Suppressor macrophage (primary cell): ENCODE results near the gene C2orf92.
A peak's percentile ranks its signal among the peaks of the same experiment; 100 is the strongest.
"Not testable (repeated sequence)": the region's sequence is repeated elsewhere in the genome, so short reads cannot be mapped to it uniquely, and the experiment has no call there.

Source experiments
- DNase-seq, 4 experiments: peaks; one replicate each; pipeline ENCODE4 v3.0.0-alpha.2; 2020 to 2022

The C2orf92 gene

DNA sequence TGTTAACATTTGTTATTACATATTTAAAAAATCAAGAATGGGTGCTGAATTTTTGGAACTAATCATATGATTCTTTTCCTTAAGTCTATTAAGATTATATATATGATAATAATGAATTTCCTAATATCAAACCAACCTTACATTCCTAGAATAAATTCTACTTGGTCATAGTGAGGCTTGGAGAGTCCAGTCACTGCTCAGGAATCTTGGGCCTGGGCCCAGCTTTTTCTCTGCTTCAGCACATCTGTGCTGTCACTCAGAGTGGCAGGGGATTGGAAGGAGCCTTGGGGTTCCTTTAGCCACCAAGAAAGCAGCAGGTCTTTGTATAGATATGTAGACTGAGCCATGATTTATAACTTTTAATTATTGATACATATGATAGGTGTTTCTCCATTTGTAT lies 24.0 kb downstream of the C2orf92 start:
- DNase-seq, result no peak

GRCh38 chr2:97695744-97696143 lies 26.2 kb downstream of the C2orf92 start:
- no peak for DNase-seq

GRCh38 chr2:97697252-97698235 lies 28.0 kb downstream of the C2orf92 start:
- DNase-seq, result peak; percentile 90 to 96 (median 94)

DNA sequence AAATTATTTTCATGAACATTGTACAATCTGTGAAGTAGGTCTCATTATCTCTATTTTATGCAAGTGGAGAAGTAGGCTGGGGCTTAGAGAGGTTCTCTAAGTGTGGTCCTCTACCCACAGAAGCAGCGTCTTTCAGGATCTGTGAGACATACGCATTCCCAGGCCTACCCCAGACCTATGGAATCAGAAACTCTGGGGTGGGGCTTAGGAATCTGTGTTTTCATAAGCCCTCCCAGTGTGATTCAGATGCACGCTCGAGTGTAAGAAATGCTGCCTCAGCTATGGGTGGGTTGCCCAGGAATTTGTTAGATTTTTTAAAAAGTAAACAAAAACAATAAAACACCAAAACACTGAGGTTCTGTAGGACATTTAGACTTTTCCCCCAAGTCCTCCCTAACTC lies 29.0 kb downstream of the C2orf92 start:
- no peak for DNase-seq

- DNase-seq, result peak; percentile 78 to 86 (median 81)
These were observed 30.4 kb downstream of the C2orf92 start for GRCh38 chr2:97699765-97700444.

DNA sequence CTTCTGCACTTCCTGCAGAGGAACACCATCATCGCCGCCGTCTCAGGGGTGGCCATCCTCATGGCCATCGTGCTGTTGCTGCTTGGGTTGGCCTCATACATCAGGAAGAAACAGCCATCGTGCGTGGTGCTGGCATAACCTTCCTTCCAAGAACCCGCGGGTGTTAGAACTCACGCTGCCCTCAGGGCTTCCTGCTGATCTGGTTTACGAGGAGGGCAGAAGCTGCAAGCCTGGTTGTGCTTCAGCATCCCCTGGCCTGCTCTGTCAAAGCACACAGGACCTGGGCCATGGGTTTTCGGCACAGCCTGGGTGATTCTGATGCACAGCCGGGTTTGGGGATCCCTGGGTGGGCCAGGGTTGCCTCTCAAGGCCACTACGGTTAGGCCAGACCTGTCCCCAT lies 31.7 kb downstream of the C2orf92 start:
- DNase-seq, result no peak

- no peak for DNase-seq
These were observed 32.4 kb downstream of the C2orf92 start for GRCh38 chr2:97701851-97702465.

DNA sequence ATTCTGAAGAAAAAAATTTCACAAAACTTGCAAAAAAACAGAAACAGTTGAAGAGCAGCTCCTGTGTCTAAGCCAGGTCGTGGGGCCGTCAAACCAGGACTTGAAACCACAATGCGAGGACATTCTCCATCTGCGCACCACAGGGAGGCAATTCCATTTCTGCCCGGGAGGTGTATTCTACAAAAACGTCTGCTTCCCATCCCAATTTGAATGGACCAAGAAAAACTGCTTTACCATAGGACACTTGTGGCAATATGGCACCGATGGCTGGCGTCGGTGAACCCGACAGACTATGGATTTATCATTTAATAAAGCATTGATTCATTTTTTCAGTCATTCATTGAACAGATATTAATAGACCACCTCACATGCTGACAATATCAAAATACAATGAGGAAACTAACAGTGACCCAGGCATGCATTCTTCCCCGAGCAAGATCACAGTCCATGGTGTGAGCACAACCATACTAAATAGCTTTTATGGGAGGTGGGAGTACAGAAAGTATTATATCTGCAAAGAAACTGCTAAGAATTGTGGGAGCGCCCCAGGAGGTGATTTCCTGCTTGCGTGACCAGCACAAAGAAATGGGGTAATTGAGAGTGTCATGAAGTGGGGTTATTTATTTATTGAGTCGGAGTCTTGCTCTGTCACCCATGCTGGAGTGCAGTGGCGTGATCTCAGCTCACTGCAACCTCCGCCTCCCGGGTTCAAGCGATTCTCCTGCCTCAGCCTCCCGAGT lies 33.4 kb downstream of the C2orf92 start:
- no peak for DNase-seq

- peak in 2 of 4 experiments; percentile 48 to 63 for DNase-seq
These were observed 34.2 kb downstream of the C2orf92 start for GRCh38 chr2:97703741-97704140.

- no peak for DNase-seq
These were observed 35.5 kb downstream of the C2orf92 start for GRCh38 chr2:97704989-97705388.

GRCh38 chr2:97706112-97706511 lies 36.6 kb downstream of the C2orf92 start:
- DNase-seq, result no peak

GRCh38 chr2:97706708-97707345 lies 37.3 kb downstream of the C2orf92 start:
- DNase-seq, result no peak

DNA sequence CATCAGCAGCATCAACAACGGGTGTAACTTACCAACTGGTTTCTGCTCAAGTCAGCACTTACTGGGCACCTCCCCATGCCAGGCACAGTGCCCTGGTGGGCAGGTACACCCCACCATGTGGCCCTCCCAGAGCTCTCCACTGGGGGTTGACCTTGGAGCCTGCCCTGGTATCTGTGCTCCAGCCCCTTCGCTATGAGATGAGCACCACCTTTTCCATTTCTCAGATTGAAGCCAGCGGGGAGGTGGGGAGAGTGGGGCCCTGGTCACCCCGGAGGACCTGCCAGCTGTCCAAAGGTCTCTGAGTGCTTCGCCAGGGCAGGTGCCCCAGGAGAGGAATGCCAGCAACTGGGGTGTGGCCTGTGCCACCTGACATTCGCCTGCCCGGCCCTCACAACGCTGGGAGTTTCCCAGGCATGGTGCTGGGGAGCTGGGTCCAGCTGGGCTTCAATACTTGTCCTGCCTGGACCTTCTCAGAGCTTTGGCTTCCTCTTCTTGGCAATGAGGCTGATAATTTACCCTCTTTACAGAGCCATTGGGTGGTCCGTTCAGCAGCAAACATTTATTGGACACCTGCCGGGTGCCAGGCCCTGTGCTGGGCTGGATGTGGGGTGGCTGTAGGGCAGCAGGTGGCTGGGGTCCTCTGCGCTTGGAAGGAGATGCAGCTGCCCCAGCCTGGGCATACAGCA lies 38.0 kb downstream of the C2orf92 start:
- no peak for DNase-seq

- no peak for DNase-seq
These were observed 38.5 kb downstream of the C2orf92 start for GRCh38 chr2:97708048-97708380.

- no peak for DNase-seq
These were observed 39.1 kb downstream of the C2orf92 start for GRCh38 chr2:97708608-97709007.

DNA sequence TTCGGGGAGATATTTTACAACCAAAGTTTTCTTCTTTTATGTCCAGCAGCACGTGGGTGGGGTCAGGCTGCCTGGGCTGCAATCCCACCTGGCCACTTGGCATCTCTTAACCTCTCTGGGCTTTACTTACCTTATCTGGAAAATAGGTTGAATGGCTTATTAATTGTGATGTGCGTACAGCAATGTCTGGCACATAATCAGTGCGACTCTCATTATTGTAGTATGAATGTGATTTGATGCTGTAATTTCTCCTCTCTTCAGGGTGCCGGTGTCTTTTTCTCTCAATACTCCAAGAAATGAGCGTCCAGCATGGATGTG lies 41.8 kb downstream of the C2orf92 start:
- DNase-seq, result no peak

GRCh38 chr2:97712175-97712574 lies 42.7 kb downstream of the C2orf92 start:
- DNase-seq, result not testable (repeated sequence)

DNA sequence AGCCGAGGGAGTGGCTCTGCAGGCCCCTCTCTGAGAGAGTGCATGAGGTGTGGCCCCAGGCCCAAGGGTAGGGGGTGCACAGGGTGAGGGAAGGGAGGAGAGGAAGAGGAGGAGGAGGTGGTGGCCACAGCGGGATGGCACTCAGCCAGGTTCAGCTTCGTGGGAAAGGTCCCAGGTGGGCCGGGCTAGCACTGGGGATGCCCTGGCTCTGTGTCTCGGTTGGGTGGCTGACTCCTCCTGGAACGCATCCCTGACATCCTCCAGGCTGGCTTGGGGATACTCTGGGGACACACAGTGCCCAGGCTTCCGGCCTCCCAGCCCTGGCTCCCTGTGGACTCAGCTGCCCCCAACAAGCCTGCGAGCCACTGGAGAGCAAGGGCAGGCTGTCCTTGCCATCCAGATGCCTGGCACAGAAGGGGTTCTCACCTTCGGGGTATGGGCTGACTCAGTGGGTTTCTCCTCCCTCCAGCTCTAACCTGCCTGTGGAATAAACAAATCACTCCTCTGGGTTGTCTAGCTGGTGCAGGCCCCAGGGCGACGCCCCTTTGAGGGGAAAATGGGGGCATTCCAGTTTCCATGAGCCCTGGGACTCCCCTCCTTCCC lies 43.3 kb downstream of the C2orf92 start:
- no peak for DNase-seq

GRCh38 chr2:97713296-97714083 lies 44.0 kb downstream of the C2orf92 start, which contains the start of gene ZAP70:
TSS of gene ZAP70 (plus strand) at chr2:97713576. CDS start at chr2:97724037, 10,461 bp downstream.
- no peak for DNase-seq
